H9 (cell line): Measurements from ENCODE around the gene CDH4. TPM values are rescaled to one million over a fixed set of nuclear protein-coding genes. Genes with fewer than 3 reads are reported as not detected.
"Not testable (repeated sequence)": the region's sequence is repeated elsewhere in the genome, so short reads cannot be mapped to it uniquely, and the experiment has no call there.

Source experiments
- DNase-seq: peaks from one replicate; pipeline ENCODE4 v3.0.0-alpha.2; 2017
- H2AFZ ChIP-seq: one replicate; pipeline ENCODE4 v1.6.1; 2013; ENCODE audit warnings: mild to moderate bottlenecking, low read length, control low read depth, moderate library complexity
- H2AK5ac ChIP-seq: 2 replicates; pipeline ENCODE4 v1.6.1; 2013; ENCODE audit warnings: low read length, control low read depth, mixed read lengths; ENCODE audit not compliant: insufficient read length
- H2BK120ac ChIP-seq: one replicate; pipeline ENCODE4 v1.6.1; 2013; ENCODE audit warnings: low read depth, mild to moderate bottlenecking, low read length, control low read depth, inconsistent platforms; ENCODE audit not compliant: poor library complexity, severe bottlenecking
- H2BK12ac ChIP-seq: 2 replicates; pipeline ENCODE4 v1.6.1; 2013; ENCODE audit warnings: low read length, control low read depth, mixed read lengths, low read depth; ENCODE audit not compliant: insufficient read length
- H2BK15ac ChIP-seq: 2 replicates; pipeline ENCODE4 v1.6.1; 2013; ENCODE audit warnings: low read depth, low read length, control low read depth
- H2BK20ac ChIP-seq: one replicate; pipeline ENCODE4 v1.6.1; 2013; ENCODE audit warnings: low read depth, mild to moderate bottlenecking, low read length, control low read depth, inconsistent platforms; ENCODE audit not compliant: poor library complexity, severe bottlenecking
- H2BK5ac ChIP-seq: 2 replicates; pipeline ENCODE4 v1.6.1; 2013; ENCODE audit warnings: low read length, control low read depth, mixed read lengths; ENCODE audit not compliant: insufficient read length
- H3K14ac ChIP-seq: 2 replicates; pipeline ENCODE4 v1.6.1; 2013; ENCODE audit warnings: low read length, control low read depth; ENCODE audit not compliant: insufficient read depth
- H3K18ac ChIP-seq: 2 replicates; pipeline ENCODE4 v1.6.1; 2013; ENCODE audit warnings: low read depth, mild to moderate bottlenecking, mixed read lengths, low read length, control low read depth; ENCODE audit not compliant: insufficient read length
- H3K23ac ChIP-seq: 2 replicates; pipeline ENCODE4 v1.6.1; 2013; ENCODE audit warnings: low read length, control low read depth, mixed read lengths, low read depth; ENCODE audit not compliant: insufficient read length
- H3K23me2 ChIP-seq: 2 replicates; pipeline ENCODE4 v1.6.1; 2013; ENCODE audit warnings: low read depth, mild to moderate bottlenecking, mixed read lengths, low read length, control low read depth; ENCODE audit not compliant: insufficient read length, poor library complexity, severe bottlenecking
- H3K27ac ChIP-seq: 2 replicates; pipeline ENCODE4 v1.5.1; 2013; ENCODE audit warnings: low read length, control low read depth, mixed read lengths, low read depth; ENCODE audit not compliant: insufficient read length
- H3K27me3 ChIP-seq: 2 replicates; pipeline ENCODE4 v1.6.1; 2013; ENCODE audit warnings: low read length, control low read depth, inconsistent platforms; ENCODE audit not compliant: insufficient read depth
- H3K4ac ChIP-seq: 2 replicates; pipeline ENCODE4 v1.6.1; 2013; ENCODE audit warnings: low read depth, mild to moderate bottlenecking, control low read depth, inconsistent platforms, low read length, moderate library complexity
- H3K4me1 ChIP-seq: 2 replicates; pipeline ENCODE4 v1.6.1; 2013; ENCODE audit warnings: low read length, control low read depth, inconsistent platforms; ENCODE audit not compliant: insufficient read depth
- H3K4me2 ChIP-seq: 2 replicates; pipeline ENCODE4 v1.6.1; 2013; ENCODE audit warnings: low read length, control low read depth, mixed read lengths; ENCODE audit not compliant: insufficient read length, insufficient read depth
- H3K56ac ChIP-seq: 2 replicates; pipeline ENCODE4 v1.6.1; 2013; ENCODE audit warnings: low read depth, mild to moderate bottlenecking, mixed read lengths, low read length, control low read depth; ENCODE audit not compliant: insufficient read length
- H3K79me1 ChIP-seq: 2 replicates; pipeline ENCODE4 v1.6.1; 2013; ENCODE audit warnings: low read depth, mild to moderate bottlenecking, moderate library complexity, low read length, control low read depth, inconsistent platforms; ENCODE audit not compliant: insufficient read depth, poor library complexity, severe bottlenecking
- H3K79me2 ChIP-seq: 2 replicates; pipeline ENCODE4 v1.6.1; 2013; ENCODE audit warnings: low read length, control low read depth, inconsistent platforms; ENCODE audit not compliant: insufficient read depth
- H3K9ac ChIP-seq: 2 replicates; pipeline ENCODE4 v1.6.1; 2013; ENCODE audit warnings: low read length, control low read depth, mixed read lengths; ENCODE audit not compliant: insufficient read length; ENCODE audit errors: extremely low read depth
- H3K9me3 ChIP-seq: one replicate; pipeline ENCODE4 v1.6.1; 2013; ENCODE audit warnings: low read depth, low read length, inconsistent platforms; ENCODE audit not compliant: control insufficient read depth
- H3T11ph ChIP-seq: one replicate; pipeline ENCODE4 v1.6.1; 2013; ENCODE audit warnings: mild to moderate bottlenecking, low read length, control low read depth, inconsistent platforms
- H4K20me1 ChIP-seq: one replicate; pipeline ENCODE4 v1.6.1; 2013; ENCODE audit not compliant: control insufficient read depth, insufficient read length, insufficient read depth
- H4K5ac ChIP-seq: 2 replicates; pipeline ENCODE4 v1.6.1; 2013; ENCODE audit warnings: low read depth, mild to moderate bottlenecking, mixed read lengths, low read length, control low read depth; ENCODE audit not compliant: insufficient read length
- H4K8ac ChIP-seq: replicated peaks from 2 replicates; pipeline ENCODE4 v1.6.1; 2013; ENCODE audit warnings: low read length, control low read depth, mixed read lengths, low read depth; ENCODE audit not compliant: insufficient read length
- H4K91ac ChIP-seq: 2 replicates; pipeline ENCODE4 v1.6.1; 2013; ENCODE audit warnings: low read depth, mild to moderate bottlenecking, moderate library complexity, mixed read lengths, low read length, control low read depth; ENCODE audit not compliant: insufficient read length
- H3K27ac Mint-ChIP-seq, 3 experiments: 2 replicates in 2 of 3; 3 replicates in 1 of 3; pipeline ENCODE4 v1.8.0; 2020 to 2021; ENCODE audit warnings: mixed read lengths in 3 of 3, mild to moderate bottlenecking in 1 of 3, moderate library complexity in 1 of 3
- H3K27me3 Mint-ChIP-seq: 2 replicates; pipeline ENCODE4 v1.8.0; 2021; ENCODE audit warnings: low read depth, mild to moderate bottlenecking, moderate library complexity, mixed read lengths
- H3K36me3 Mint-ChIP-seq, 3 experiments: 2 replicates in 2 of 3; 3 replicates in 1 of 3; pipeline ENCODE4 v1.8.0; 2020 to 2021; ENCODE audit warnings: low read depth in 3 of 3, mixed read lengths in 3 of 3; ENCODE audit not compliant: insufficient read depth in 1 of 3
- H3K4me1 Mint-ChIP-seq, 2 experiments: 2 replicates each; pipeline ENCODE4 v1.8.0; 2020; ENCODE audit warnings: mixed read lengths in 2 of 2
- H3K4me3 Mint-ChIP-seq, 2 experiments: 2 replicates in 1 of 2; 3 replicates in 1 of 2; pipeline ENCODE4 v1.8.0; 2020 to 2021; ENCODE audit warnings: mild to moderate bottlenecking in 2 of 2, mixed read lengths in 2 of 2, moderate library complexity in 1 of 2
- H3K9me3 Mint-ChIP-seq, 2 experiments: 2 replicates in 1 of 2; 3 replicates in 1 of 2; pipeline ENCODE4 v1.8.0; 2020; ENCODE audit warnings: mild to moderate bottlenecking in 2 of 2, mixed read lengths in 2 of 2, moderate library complexity in 1 of 2
- WGBS: extraction: QIAGEN DNeasy Blood & Tissue Kit; methylation state at CpG from one replicate; pipeline ENCODE4 v1.1.7; 2013; ENCODE audit warnings: missing lambda C conversion rate, low lambda C conversion rate, mixed read lengths; ENCODE audit not compliant: insufficient read length; ENCODE audit errors: extremely low coverage; 5-methylcytosine and 5-hydroxymethylcytosine counted together
- total RNA-seq: library from RNA; stranded (reverse); gene quantifications from 2 replicates; pipeline ENCODE4 v1.2.1, GENCODE V29; 2021
- TF ChIP-seq, protein P1 (sequence below): fragments of 200-600 bp; sonication (generic); conservative IDR thresholded peaks from 3 replicates; pipeline ENCODE4 v1.8.0; 2021; ENCODE audit warnings: antibody characterized with exemption, mild to moderate bottlenecking

The CDH4 gene
- total RNA-seq, 1 experiment from 2014 or later: 3.0 TPM

DNA sequence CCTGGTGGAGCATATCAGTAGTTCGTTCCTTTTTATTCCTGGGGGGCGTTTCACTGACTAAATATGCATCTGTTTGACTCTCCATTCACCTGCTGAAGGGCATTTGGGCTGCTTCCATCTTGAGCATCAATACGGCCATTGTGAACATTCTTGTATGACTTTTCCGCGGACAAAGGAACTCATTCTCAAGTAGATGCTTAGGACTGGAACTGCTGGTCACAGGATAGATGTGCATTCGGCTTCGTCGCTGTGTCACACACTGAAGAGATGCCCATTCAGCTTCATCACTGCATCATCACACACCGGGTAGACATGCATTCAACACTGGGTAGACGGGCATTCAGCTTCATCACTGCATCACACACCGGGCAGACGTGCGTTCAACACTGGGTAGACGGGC lies 718.3 kb downstream of the CDH4 start:
- H3K9me3 Mint-ChIP-seq: no peaks in the 10 kb centered on the region
- H3K27ac Mint-ChIP-seq: no peak overlapping the region
- no peak overlapping the region for H2BK20ac ChIP-seq
- H4K91ac ChIP-seq: no peak overlapping the region
- H3K27me3 ChIP-seq: peaks cover 2% of the 10 kb centered on the region; the same call in 1 of the 2 replicates
- H3K79me1 ChIP-seq: no peaks in the 10 kb centered on the region
- no peak overlapping the region for H3K56ac ChIP-seq
- H2BK12ac ChIP-seq: no peak overlapping the region
- no peak overlapping the region for H2AK5ac ChIP-seq
- H2AFZ ChIP-seq: no peak overlapping the region
- TF ChIP-seq, protein P1, sequence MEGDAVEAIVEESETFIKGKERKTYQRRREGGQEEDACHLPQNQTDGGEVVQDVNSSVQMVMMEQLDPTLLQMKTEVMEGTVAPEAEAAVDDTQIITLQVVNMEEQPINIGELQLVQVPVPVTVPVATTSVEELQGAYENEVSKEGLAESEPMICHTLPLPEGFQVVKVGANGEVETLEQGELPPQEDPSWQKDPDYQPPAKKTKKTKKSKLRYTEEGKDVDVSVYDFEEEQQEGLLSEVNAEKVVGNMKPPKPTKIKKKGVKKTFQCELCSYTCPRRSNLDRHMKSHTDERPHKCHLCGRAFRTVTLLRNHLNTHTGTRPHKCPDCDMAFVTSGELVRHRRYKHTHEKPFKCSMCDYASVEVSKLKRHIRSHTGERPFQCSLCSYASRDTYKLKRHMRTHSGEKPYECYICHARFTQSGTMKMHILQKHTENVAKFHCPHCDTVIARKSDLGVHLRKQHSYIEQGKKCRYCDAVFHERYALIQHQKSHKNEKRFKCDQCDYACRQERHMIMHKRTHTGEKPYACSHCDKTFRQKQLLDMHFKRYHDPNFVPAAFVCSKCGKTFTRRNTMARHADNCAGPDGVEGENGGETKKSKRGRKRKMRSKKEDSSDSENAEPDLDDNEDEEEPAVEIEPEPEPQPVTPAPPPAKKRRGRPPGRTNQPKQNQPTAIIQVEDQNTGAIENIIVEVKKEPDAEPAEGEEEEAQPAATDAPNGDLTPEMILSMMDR: no peak
- no peak overlapping the region for H2BK120ac ChIP-seq
- no peaks in the 10 kb centered on the region for H3K4me1 ChIP-seq
- no peak for DNase-seq
- no peaks in the 10 kb centered on the region for H4K20me1 ChIP-seq
- no peaks in the 10 kb centered on the region; the same call in 1 of the 2 replicates for H3K27me3 Mint-ChIP-seq
- H3K4me1 Mint-ChIP-seq: peaks cover 0 to 11% of the 10 kb centered on the region in 2 experiments; a peak in 2 of 4 replicates
- no CpG with 5 or more reads among the region's 14 CpGs for WGBS
- no peak overlapping the region for H2BK15ac ChIP-seq
- H3K9ac ChIP-seq: no peak overlapping the region
- no peak overlapping the region for H3K4me3 Mint-ChIP-seq
- no peak overlapping the region for H4K5ac ChIP-seq
- H3K79me2 ChIP-seq: no peaks in the 10 kb centered on the region
- no peak overlapping the region for H3K23ac ChIP-seq
- no peak overlapping the region for H3K27ac ChIP-seq
- no peak overlapping the region for H2BK5ac ChIP-seq
- H3K9me3 ChIP-seq: no peaks in the 10 kb centered on the region
- no peak overlapping the region for H3K4me2 ChIP-seq
- no peak overlapping the region for H3K18ac ChIP-seq
- H3K4ac ChIP-seq: no peak overlapping the region
- H3K36me3 Mint-ChIP-seq: peaks cover 20 to 30% (median 25%) of the 10 kb centered on the region in 3 experiments; a peak in 6 of 7 replicates
- H3K14ac ChIP-seq: no peak overlapping the region
- no peak overlapping the region for H4K8ac ChIP-seq
- no peaks in the 10 kb centered on the region for H3K23me2 ChIP-seq
- H3T11ph ChIP-seq: no peak overlapping the region

GRCh38 chr20:61971595-61971994 lies 719.5 kb downstream of the CDH4 start:
- not testable (repeated sequence) for H3K27me3 Mint-ChIP-seq, H4K91ac ChIP-seq, H3K14ac ChIP-seq, H2AK5ac ChIP-seq, H3K9ac ChIP-seq, H3K23ac ChIP-seq, H3K79me1 ChIP-seq, H2BK120ac ChIP-seq, H3K4ac ChIP-seq, H3K9me3 ChIP-seq, H3K79me2 ChIP-seq, H4K8ac ChIP-seq, H2BK12ac ChIP-seq, H2BK15ac ChIP-seq, H2AFZ ChIP-seq, H3K27me3 ChIP-seq, DNase-seq, H3K4me2 ChIP-seq, H4K20me1 ChIP-seq, H3K4me1 ChIP-seq, H3K27ac ChIP-seq, H3K9me3 Mint-ChIP-seq, H2BK5ac ChIP-seq, H3K23me2 ChIP-seq, H3K4me3 Mint-ChIP-seq, H3K18ac ChIP-seq, H3K27ac Mint-ChIP-seq, H2BK20ac ChIP-seq, H3K56ac ChIP-seq, H4K5ac ChIP-seq, H3T11ph ChIP-seq
- Mint-ChIP-seq H3K4me1 (peaks cover 2 to 12% of the 10 kb centered on the region in 2 experiments; a peak in 3 of 4 replicates), H3K36me3 (peaks cover 20 to 34% (median 25%) of the 10 kb centered on the region in 3 experiments; a peak in 6 of 7 replicates)
- WGBS: no CpG with 5 or more reads among the region's 13 CpGs
